GM18861 (cell line): ENCODE measurements around the gene CHDH.

Experiments
- ATAC-seq: cut with Tn5 transposase; IDR thresholded peaks from one replicate; pipeline ENCODE4 v1.9.1; 2021; ENCODE audit not compliant: unreplicated experiment

The CHDH gene

GRCh38 chr3:53809764-53810400 lies 36.3 kb downstream of the CHDH start:
- ATAC-seq = no peak

GRCh38 chr3:53809267-53809666 lies 37.0 kb downstream of the CHDH start:
- no peak for ATAC-seq

GRCh38 chr3:53808496-53808895 lies 37.7 kb downstream of the CHDH start:
- no peak for ATAC-seq

GRCh38 chr3:53807117-53807810 lies 39.0 kb downstream of the CHDH start:
- ATAC-seq = no peak

GRCh38 chr3:53806182-53807116 lies 39.8 kb downstream of the CHDH start:
- ATAC-seq = peak; percentile 52

GRCh38 chr3:53805463-53806159 lies 40.6 kb downstream of the CHDH start:
- ATAC-seq = no peak

GRCh38 chr3:53804697-53805462 lies 41.3 kb downstream of the CHDH start:
- ATAC-seq = peak; percentile 68

GRCh38 chr3:53803816-53804695 lies 42.2 kb downstream of the CHDH start:
- ATAC-seq = no peak

- ATAC-seq = no peak
These were observed 42.9 kb downstream of the CHDH start for GRCh38 chr3:53803124-53803815.

- no peak for ATAC-seq
These were observed 43.9 kb downstream of the CHDH start for GRCh38 chr3:53802256-53802880.

GRCh38 chr3:53801319-53801718 lies 44.9 kb downstream of the CHDH start:
- ATAC-seq = no peak

- no peak for ATAC-seq
These were observed 45.9 kb downstream of the CHDH start for GRCh38 chr3:53800041-53800906.

- ATAC-seq = no peak
These were observed 46.8 kb downstream of the CHDH start for GRCh38 chr3:53799338-53799865.

- no peak for ATAC-seq
These were observed 48.1 kb downstream of the CHDH start for GRCh38 chr3:53798144-53798543.

- no peak for ATAC-seq
These were observed 50.2 kb downstream of the CHDH start for GRCh38 chr3:53795789-53796560.

GRCh38 chr3:53795176-53795575 lies 51.0 kb downstream of the CHDH start:
- no peak for ATAC-seq
